ENCODE results near the gene BCAS3.
"Not testable (repeated sequence)": the region's sequence is repeated elsewhere in the genome, so short reads cannot be mapped to it uniquely, and the experiment has no call there.

The BCAS3 gene

DNA sequence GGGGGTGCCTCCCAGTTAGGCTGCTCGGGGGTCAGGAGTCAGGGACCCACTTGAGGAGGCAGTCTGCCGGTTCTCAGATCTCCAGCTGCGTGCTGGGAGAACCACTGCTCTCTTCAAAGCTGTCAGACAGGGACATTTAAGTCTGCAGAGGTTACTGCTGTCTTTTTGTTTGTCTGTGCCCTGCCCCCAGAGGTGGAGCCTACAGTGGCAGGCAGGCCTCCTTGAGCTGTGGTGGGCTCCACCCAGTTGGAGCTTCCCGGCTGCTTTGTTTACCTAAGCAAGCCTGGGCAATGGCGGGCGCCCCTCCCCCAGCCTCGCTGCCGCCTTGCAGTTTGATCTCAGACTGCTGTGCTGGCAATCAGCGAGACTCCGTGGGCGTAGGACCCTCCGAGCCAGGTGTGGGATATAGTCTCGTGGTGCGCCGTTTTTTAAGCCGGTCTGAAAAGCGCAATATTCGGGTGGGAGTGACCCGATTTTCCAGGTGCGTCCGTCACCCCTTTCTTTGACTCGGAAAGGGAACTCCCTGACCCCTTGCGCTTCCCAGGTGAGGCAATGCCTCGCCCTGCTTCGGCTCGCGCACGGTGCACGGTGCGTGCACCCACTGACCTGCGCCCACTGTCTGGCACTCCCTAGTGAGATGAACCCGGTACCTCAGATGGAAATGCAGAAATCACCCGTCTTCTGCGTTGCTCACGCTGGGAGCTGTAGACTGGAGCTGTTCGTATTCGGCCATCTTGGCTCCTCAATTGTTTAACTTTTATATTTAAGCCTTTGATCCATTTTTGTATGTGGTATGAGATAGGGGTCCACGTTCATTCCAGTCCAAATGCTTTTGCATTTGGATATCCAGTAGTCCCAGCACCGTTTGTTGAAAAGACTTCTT, 209.3 kb downstream of the BCAS3 start:
- not testable (repeated sequence) for DNase-seq (ENCODE audit: low read depth in 2 of 2)

DNA sequence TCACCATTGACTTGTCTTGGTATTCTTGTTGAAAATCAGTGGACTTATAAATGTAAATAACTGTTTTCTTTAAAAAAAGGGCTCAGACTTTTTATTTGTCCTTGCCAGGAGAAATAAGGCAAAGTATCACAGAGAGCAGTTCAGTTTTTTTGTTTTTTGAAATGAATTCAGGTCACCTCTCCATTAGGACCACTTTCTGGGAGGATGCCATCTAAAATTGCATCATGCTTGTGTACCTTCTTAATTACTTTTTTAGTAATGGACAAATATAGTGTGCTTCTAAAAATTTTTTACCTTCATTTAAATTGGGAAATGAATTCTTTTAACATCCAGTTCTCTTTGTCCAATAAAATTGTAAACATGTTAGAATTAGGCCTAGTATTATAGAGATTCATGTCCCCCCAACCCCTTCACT, 210.0 kb downstream of the BCAS3 start:
- DNase-seq (ENCODE audit: low read depth in 2 of 2) = no peak

DNA sequence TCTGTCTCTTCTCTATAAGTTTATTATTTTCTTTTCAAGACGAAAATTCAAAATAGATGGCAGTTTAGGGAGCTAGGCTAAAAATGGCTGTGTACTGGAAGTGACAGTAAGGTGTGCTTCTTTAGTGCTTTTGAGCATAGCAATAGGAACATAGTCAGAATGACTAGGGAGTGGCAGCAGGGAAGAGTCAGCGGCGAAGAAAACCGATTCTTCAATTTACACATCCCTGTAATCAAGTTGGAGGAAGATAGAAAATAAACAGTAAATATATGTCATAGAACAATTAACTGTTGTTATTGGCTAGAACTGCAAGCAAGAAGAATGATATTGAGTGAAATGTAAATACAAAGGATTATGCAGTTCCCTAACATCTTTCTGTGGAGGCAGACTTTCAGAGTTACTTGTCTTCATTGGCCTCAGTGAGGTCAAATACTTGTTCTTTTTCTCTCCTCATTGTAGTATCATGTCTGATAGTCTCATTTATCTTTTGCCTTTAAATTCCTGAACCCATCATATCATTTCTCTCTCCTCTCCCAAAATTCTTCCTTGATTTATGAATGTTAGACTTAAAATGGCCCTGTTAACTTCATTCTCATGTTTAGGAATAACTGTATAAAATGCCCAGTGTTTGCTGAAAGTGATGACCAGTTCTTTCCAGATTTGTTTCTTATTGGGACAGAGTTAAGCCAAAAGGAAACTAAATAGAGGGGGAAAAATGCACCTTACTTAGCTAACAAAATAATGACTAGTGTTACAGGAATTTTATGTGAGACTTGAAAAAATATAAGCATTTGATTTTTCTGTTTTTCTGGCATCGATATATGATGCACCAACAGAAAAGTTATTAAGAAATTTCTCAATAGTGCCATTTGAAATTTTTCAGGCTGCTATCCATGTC, 211.4 kb downstream of the BCAS3 start:
- no peak for DNase-seq (ENCODE audit: low read depth in 2 of 2)

DNA sequence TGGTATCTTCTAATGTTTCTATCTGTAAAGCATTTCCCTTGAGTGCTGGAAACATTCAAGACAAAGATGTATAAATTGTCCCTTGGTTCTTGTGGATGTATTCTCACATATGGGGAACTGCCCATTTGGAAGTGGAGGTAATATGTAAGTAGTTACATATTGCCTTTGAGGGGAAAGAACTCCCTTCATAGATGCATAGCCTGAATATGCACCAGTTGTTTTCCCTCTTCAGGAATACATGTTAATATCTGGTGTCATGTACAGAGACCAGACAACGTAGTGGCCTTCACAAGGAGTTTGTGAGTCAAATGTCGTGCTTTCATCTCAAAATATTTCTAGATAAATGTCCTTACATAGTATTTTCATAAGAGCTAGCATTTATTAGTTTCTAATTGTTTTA, 213.5 kb downstream of the BCAS3 start:
- no peak for DNase-seq (ENCODE audit: low read depth in 2 of 2)

DNA sequence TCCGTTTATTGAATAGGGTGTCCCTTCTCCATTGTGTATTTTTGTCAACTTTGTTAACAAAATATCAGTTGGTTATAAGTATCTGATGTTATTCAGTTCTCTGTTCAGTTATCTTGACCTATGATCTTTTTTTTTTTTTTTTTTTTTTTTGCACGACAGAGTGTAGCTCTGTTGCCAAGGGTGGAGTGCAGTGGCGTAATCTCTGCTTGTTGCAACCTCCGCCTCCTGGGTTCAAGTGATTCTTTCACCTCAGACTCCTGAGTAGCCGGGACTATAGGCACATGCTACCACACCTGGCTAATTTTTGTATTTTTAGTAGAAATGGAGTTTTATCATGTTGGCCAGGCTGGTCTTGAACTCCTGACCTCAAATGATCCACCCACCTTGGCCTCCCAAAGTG, 215.8 kb downstream of the BCAS3 start:
- no peak for DNase-seq (ENCODE audit: low read depth in 2 of 2)

DNA sequence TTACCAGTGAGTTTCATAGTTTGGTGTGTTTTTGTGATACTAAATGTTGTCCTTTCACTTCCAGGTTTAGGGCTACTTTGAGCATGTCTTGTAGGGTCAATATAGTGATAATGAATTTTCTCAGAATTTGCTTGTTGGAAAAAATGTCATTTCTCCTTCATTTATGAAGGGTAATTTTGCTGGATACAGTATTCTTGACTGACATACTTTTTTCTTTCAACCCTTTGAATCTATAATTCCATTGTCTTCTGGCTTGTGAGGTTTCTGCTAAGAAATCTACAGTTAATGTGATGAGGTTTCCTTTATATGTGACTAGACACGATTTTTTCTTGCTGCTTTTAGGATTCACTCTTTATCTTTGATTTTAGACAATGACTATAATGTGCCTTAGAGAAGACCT, 219.3 kb downstream of the BCAS3 start:
- no peak for DNase-seq (ENCODE audit: low read depth in 2 of 2)

DNA sequence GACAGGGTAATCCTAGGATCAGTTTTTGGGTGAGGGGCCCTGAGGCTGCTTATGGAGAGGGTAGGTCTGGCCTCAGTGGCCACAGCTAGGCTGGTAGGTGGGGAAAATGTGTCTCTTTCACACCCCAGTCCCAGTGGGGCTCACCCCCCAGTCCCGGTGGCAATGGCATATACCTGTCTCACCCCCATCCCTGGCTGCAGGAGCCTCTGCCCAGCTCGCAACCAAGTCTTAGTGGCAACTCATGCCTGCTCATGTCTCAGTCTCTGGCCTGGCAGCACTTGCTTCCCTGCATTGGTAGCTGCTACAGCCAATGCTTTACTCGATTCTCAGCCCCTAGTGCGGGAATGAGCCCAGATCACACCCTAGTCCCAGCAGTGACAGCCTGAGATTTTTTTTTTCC, 221.5 kb downstream of the BCAS3 start:
- no peak for DNase-seq (ENCODE audit: low read depth in 2 of 2)

DNA sequence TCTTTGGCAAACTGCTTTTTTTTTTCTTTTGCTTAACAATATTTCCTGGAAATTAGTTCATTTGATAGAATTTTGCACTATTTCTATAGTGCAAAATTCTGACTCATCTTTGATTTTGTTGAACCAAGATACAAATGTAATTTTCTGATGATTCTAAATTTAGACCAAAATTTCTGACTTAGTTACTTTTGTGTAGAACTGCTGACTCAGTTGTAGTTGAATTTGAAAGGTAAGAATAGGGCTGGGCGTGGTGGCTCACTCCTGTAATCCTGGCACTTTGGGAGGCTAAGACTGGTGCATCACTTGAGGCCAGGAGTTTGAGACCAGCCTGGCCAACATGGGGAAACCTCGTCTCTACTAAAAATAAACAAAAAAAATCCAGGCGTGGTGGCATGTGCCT, 223.0 kb downstream of the BCAS3 start:
- no peak for DNase-seq (ENCODE audit: low read depth in 2 of 2)

DNA sequence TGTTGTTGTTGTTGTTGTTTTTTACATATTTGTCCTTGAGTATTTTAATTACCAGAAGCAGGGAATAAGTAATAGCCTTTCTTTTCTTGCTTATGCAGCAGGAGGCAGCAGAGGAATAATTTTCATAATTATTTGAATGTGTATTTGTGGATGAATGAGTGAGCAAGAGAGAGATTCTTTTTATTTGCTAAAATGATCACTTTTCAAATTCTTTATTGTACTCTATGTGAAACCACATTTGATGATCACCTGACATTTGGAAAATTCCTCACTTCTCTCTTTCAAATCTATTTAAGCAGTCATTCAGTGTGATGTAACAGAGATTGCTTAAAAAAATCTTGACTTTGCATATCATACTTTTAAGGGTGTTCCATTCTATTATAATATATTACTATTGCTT, 223.6 kb downstream of the BCAS3 start:
- no peak for DNase-seq (ENCODE audit: low read depth in 2 of 2)

DNA sequence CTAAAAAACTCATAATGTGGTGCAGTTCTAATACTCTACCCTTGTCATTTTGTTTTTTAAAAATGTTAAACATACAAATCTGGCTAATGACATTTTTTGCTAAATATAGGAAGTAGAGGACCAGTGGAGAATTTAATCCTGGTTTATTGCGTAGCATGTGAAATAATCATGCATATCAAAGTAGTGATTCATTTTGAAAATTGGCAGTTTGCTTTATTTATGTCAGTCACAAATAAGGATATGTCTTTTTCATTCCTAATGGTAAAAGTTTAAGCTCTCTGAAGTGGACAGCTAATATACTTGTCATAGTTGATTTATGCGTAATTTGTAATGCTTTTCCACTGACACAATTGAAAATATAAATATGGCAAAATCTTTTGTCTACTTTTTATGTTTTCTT, 224.2 kb downstream of the BCAS3 start:
- no peak for DNase-seq (ENCODE audit: low read depth in 2 of 2)

DNA sequence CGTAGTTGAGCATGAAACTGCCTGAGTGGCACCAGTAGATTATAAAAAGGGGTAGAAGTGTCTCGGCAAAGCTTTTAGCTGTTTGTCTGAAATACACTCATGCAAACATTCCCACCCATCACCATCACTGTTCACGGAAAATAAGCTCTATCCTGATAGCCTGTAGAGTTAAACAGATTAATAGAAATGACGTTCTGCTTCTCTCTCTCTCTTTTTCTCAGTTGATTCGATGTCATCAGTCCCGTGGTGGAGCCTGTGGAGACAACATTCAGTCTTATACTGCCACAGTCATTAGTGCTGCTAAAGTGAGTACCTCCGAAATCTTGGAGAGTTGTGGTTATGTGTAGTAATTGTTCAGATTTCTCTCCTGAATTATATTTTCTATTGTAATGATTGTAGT, 224.7 kb downstream of the BCAS3 start:
- no peak for DNase-seq (ENCODE audit: low read depth in 2 of 2)

DNA sequence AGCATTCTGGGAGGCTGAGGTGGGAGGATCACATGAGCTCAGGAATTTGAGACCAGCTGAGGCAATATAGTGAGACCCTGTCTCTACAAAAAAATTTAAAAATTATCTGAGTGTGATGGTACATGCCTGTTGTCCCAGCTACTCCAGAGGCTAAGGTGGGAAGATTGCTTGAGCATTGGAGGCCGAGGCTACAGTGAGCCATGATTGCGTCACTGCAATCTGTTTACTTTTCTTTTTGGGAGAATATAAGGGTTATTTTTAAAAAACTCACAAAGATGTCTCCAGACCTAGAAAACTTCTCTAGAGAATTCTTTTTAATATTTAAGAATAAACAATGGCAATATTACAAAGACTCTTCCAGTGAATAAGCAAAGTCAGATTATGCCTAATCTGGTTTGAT, 226.9 kb downstream of the BCAS3 start:
- no peak for DNase-seq (ENCODE audit: low read depth in 2 of 2)

DNA sequence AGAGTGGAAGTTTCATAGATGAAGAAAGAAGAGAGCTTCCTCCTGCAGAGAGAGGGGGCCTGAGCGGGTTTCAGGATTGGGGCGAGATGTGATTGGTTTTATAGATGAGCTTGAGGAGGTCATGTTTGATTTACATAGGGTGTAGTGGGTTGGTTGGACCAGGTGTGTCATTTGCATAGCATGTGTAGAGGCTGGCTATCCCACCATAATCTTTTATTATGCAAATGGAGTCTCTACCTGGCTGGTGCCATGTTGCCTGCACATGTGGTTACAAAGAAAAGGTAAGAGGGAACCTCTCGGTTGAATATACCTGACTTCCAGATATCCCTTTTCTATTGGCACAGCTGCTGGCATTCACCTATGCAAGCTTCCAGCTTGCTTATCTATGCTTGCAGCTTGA, 228.1 kb downstream of the BCAS3 start:
- DNase-seq (ENCODE audit: low read depth in 2 of 2) = no peak

DNA sequence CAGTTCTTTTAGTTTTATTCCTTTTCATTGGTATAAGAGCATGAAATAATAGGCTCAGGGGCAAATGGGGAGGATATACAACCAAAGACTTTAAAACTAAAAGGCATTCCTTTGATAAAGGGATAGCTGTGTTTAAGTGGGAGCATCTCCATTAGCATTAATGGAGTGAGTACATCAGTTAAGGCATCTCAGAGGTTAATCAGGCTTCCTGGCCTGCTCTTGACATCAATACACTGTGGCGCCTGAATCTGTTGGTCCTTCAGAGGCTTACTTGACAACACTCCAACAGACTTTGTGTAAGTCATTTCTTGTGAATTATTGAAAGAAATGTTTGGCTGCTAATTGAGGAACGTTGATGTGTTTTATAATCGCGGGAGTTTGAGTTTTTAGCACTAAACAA, 230.7 kb downstream of the BCAS3 start:
- DNase-seq (ENCODE audit: low read depth in 2 of 2) = no peak

DNA sequence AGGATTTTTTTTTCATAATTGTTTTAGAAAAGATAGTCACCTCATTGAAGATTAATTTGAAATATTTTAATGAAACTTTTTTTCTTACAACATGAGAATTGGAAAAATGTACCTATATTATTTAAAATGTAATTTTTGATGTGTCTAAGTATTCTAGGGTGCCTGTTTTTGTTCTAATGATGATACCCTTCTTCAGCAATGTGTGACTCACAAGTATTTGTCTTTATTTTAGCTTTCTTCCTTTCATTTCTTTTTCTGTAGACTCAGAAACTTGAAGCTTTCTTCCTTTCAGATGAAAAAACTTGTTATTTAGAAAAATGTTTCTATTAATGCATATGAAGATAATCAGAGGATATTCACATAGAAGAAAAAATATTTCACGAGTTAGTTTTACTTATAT, 231.8 kb downstream of the BCAS3 start:
- DNase-seq (ENCODE audit: low read depth in 2 of 2) = no peak

DNA sequence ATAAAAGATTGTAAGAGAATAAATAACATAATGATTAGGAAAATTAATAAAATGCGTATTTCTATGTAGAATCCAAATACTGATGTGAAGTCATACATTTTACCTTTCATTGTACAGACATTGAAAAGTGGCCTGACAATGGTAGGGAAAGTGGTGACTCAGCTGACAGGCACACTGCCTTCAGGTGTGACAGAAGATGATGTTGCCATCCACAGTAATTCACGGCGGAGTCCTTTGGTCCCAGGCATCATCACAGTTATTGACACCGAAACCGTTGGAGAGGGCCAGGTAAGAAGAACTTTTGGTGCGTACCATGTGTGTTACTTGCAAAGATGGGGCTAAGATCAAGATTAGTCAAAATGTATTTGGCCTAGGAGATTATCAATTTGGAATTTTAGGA, 232.8 kb downstream of the BCAS3 start:
- DNase-seq (ENCODE audit: low read depth in 2 of 2) = no peak

DNA sequence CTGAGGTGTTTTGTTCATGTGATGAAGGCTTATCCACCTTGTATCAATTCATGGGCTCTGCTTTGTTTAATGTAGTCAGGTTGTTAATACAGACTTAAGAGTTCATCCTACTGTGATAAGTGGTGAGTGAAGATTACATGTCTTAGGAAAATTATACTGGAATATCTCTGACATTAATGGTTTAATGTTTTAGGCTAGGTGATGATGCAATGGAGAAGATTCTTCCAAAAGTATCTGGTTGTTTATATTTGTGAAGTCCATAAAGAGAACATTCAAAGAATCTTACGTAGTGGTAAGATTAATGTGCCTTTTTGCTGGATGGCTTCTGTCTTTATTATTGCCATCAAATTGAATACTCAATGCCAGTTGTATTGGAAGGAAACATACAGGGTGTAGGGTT, 236.4 kb downstream of the BCAS3 start:
- no peak for DNase-seq (ENCODE audit: low read depth in 2 of 2)

DNA sequence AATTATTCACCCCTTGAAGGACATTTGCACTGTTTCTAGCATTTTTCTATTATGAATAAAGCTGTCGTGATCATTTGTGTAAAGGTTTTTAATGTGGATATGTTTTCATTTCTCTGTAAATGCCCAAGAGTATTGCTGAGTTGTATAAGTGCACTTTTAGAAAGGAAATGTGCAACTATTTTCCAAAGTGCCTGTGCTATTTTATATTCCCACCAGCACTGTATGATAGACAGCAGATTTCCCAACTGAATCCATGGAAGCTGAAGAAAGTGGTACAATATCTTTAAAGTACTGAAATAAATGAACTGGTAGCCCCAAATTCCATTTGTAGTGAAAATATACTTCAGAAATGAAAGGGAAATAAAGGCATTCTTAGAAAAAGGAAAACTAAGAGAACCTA, 238.4 kb downstream of the BCAS3 start:
- DNase-seq (ENCODE audit: low read depth in 2 of 2) = no peak

DNA sequence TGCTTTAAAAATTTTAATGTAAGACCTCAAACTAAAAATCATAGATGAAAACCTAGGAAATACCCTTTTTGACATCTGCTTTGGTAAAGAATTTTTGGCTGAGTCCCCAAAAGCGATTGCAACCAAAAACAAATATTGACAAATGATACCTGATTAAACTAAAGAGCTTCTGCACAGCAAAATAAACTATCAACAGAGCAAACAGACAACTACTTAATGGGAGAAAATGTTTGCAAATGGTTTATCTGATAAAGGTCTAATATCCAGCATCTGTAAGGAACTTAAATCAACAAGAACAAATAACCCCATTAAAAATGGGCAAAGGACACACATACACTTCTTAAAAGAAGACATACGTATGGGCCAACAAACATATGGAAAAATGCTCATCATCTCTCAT, 242.5 kb downstream of the BCAS3 start:
- DNase-seq (ENCODE audit: low read depth in 2 of 2) = no peak

DNA sequence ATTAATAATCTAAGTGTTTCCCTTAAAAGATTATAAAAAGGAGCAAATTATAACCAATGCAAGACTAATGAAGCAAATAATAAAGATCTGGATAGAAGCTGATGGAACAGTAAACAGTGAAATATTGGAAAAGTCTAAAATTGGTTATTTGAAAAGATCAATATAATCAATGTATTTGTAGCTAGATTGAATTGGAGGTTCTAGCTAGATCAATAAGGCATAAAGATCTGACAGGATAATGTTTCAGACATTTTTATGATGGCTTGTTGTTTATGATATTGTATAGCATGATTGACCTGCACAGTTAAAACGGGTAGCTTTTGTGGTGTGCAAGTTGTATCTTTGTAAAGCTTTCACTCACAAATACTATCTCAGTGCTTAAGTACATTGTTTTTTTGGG, 245.3 kb downstream of the BCAS3 start:
- DNase-seq (ENCODE audit: low read depth in 2 of 2) = no peak

DNA sequence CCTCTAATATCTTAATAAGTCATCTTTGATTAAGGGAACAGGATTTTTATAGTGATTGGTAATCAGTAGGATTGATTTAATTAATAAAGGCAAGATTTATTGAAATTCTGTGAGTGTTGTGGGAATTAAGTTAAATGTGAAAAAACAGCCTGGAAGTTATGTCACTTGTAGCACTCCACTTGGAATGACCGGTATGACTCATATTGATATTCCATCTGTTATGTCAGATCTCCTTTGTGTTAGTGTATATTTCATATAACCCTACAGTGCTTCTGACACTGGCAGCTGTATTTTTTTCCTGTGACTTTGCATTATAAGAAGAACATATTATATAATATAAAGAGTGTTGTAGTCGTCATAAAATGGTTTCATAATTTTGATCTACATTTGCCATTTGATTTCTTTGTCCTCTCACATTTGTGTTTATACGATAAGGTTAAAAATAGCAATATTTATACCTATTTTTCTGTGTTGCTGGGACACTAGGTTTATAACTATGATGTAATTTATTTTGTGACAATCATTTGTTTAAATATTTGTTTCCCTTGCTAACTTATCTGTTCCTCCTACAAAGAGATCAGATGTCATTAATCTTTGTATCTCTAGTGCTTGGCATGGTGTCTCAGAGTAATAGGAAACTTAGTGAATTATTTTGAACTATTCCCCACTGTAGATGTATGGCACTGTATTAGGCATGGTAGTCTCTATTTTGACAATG, 249.0 kb downstream of the BCAS3 start:
- no peak for DNase-seq (ENCODE audit: low read depth in 2 of 2)

DNA sequence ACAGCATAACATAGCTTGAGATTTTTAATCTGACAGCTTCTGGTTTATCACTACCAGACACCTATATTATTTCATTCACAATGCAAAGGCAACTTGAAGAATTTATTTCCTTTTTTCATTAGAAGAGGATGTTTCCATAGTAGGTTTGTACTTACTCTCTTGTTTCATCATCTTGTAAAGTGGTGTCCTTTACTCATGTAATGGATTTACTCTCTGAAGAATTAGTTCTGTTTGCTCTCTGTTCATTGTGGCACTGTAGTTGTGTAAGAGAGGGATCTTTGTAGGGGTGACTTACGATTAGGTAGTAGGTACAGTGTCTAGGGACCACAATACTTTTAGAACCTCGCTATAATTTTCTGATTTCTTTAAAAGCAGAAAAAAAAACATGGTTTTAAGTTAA, 256.1 kb downstream of the BCAS3 start:
- no peak for DNase-seq (ENCODE audit: low read depth in 2 of 2)
